ENCODE results near the gene SLC46A2. TPM values are rescaled to one million over a fixed set of nuclear protein-coding genes. Genes with fewer than 3 reads are reported as not detected.

SLC46A2 gene
- total and polyA plus RNA-seq, 8 donors: 0.18 to 0.37 TPM; not detected in 6

- TF ChIP-seq CTCF (IDR thresholded peaks at IDR 0.05): no peak
- Histone ChIP-seq H3K4me3 (no peak overlapping the region), H3K27ac (no peak overlapping the region), H3K4me1 (no peaks in the 10 kb centered on the region), H3K9me3 (no peaks in the 10 kb centered on the region), H3K36me3 (no peaks in the 10 kb centered on the region), H3K27me3 (no peaks in the 10 kb centered on the region)
- DNase-seq (no peak), FAIRE-seq (no peak), ATAC-seq (peak in 3 of 4 donors; percentile 28 to 54 (median 53))
- 63 to 64% methylated on average over 3 of the region's 3 CpGs for WGBS, 2 donors
- intact Hi-C loops (cut with DNase I): no loop called here
Measured at GRCh38 chr9:112867275-112867991, 23.2 kb downstream of the SLC46A2 start.

GRCh38 chr9:112866662-112867274 is 23.9 kb downstream of the SLC46A2 start:
- no peaks in the 10 kb centered on the region for H3K9me3 ChIP-seq
- H3K4me1 ChIP-seq: no peaks in the 10 kb centered on the region

GRCh38 chr9:112864982-112865381 is 25.7 kb downstream of the SLC46A2 start:
- no peaks in the 10 kb centered on the region for H3K9me3 ChIP-seq
- WGBS, 2 donors: 94 to 98% methylated on average over 7 of the region's 7 CpGs
- H3K4me1 ChIP-seq: peaks cover 0 to 4% (median 0%) of the 10 kb centered on the region in 3 donors
- DNase-seq: no peak
- H3K36me3 ChIP-seq: no peaks in the 10 kb centered on the region
- FAIRE-seq: no peak
- no peak for TF ChIP-seq CTCF (IDR thresholded peaks at IDR 0.05)
- no peaks in the 10 kb centered on the region for H3K27me3 ChIP-seq
- intact Hi-C loops (cut with DNase I): no loop called here
- no peak overlapping the region for H3K27ac ChIP-seq
- no peak overlapping the region for H3K4me3 ChIP-seq
- ATAC-seq: no peak

More at GRCh38 chr9:112866662-112867274, 23.9 kb downstream of the SLC46A2 start:
- H3K27me3 ChIP-seq: no peaks in the 10 kb centered on the region
- no peak for TF ChIP-seq CTCF (IDR thresholded peaks at IDR 0.05)
- H3K27ac ChIP-seq: no peak overlapping the region
- intact Hi-C loops (cut with DNase I): no loop called here
- DNase-seq (no peak), ATAC-seq (no peak), FAIRE-seq (no peak)
- H3K36me3 ChIP-seq: no peaks in the 10 kb centered on the region
- no peak overlapping the region for H3K4me3 ChIP-seq
- WGBS, 2 donors: 98 to 100% methylated on average over 1 of the region's 1 CpG

GRCh38 chr9:112864403-112864802 is 26.3 kb downstream of the SLC46A2 start:
- H3K36me3 ChIP-seq: no peaks in the 10 kb centered on the region
- intact Hi-C loops (cut with DNase I): no loop called here
- H3K4me1 ChIP-seq: peaks cover 0 to 4% (median 0%) of the 10 kb centered on the region in 3 donors
- no peak overlapping the region for H3K27ac ChIP-seq
- TF ChIP-seq CTCF (IDR thresholded peaks at IDR 0.05): no peak
- H3K4me3 ChIP-seq: no peak overlapping the region
- DNase-seq (no peak), FAIRE-seq (no peak), ATAC-seq (no peak)
- 60 to 65% methylated on average over 3 of the region's 3 CpGs for WGBS, 2 donors
- H3K27me3 ChIP-seq: no peaks in the 10 kb centered on the region
- H3K9me3 ChIP-seq: no peaks in the 10 kb centered on the region

- ATAC-seq (no peak), FAIRE-seq (no peak), DNase-seq (no peak)
- H3K27me3 ChIP-seq: no peaks in the 10 kb centered on the region
- intact Hi-C loops (cut with DNase I): no loop called here
- no peaks in the 10 kb centered on the region for H3K9me3 ChIP-seq
- 77 to 88% methylated on average over 2 of the region's 2 CpGs for WGBS, 2 donors
- no peak overlapping the region for H3K4me3 ChIP-seq
- H3K4me1 ChIP-seq: peaks cover 0 to 4% (median 0%) of the 10 kb centered on the region in 3 donors
- no peaks in the 10 kb centered on the region for H3K36me3 ChIP-seq
- no peak for TF ChIP-seq CTCF (IDR thresholded peaks at IDR 0.05)
- no peak overlapping the region for H3K27ac ChIP-seq
Measured at GRCh38 chr9:112863746-112864145, 26.9 kb downstream of the SLC46A2 start.
